Activated gamma-delta T cell treated with Interleukin-2 at 50 U/mL for 16 hours (primary cell): ENCODE data around the gene KIF4A.
"Not testable (repeated sequence)": the region's sequence is repeated elsewhere in the genome, so short reads cannot be mapped to it uniquely, and the experiment has no call there.

ENCODE experiments used
- DNase-seq: peaks from one replicate; pipeline ENCODE4 v3.0.0-alpha.2; 2020

The KIF4A gene

GRCh38 chrX:70293621-70294020, 3.7 kb downstream of the KIF4A start:
- DNase-seq, result no peak

GRCh38 chrX:70301716-70302115, 11.8 kb downstream of the KIF4A start:
- DNase-seq, result no peak

GRCh38 chrX:70313503-70313902, 23.6 kb downstream of the KIF4A start:
- DNase-seq, result no peak

- no peak for DNase-seq
Observed at GRCh38 chrX:70322784-70323183, 32.9 kb downstream of the KIF4A start.

- not testable (repeated sequence) for DNase-seq
Observed at GRCh38 chrX:70323628-70324027, 33.7 kb downstream of the KIF4A start.

- DNase-seq, result no peak
Observed at GRCh38 chrX:70324326-70324725, 34.4 kb downstream of the KIF4A start.

- DNase-seq, result no peak
Observed at GRCh38 chrX:70331161-70331560, 41.3 kb downstream of the KIF4A start.

- no peak for DNase-seq
Observed at GRCh38 chrX:70332600-70332999, 42.7 kb downstream of the KIF4A start.

- no peak for DNase-seq
Observed at GRCh38 chrX:70336767-70337166, 46.9 kb downstream of the KIF4A start.

GRCh38 chrX:70338290-70338689, 48.4 kb downstream of the KIF4A start:
- DNase-seq, result no peak

GRCh38 chrX:70343435-70343834, 53.5 kb downstream of the KIF4A start:
- DNase-seq, result no peak

GRCh38 chrX:70346418-70347070, 56.6 kb downstream of the KIF4A start:
- DNase-seq, result no peak

GRCh38 chrX:70348825-70349224, 58.9 kb downstream of the KIF4A start:
- DNase-seq, result not testable (repeated sequence)

- not testable (repeated sequence) for DNase-seq
Observed at GRCh38 chrX:70349367-70350125, 59.6 kb downstream of the KIF4A start.

- DNase-seq, result no peak
Observed at GRCh38 chrX:70352496-70352895, 62.6 kb downstream of the KIF4A start.

- DNase-seq, result no peak
Observed at GRCh38 chrX:70353514-70353913, 63.6 kb downstream of the KIF4A start.

GRCh38 chrX:70354716-70355115, 64.8 kb downstream of the KIF4A start:
- DNase-seq, result no peak

GRCh38 chrX:70359458-70359857, 69.6 kb downstream of the KIF4A start:
- no peak for DNase-seq

GRCh38 chrX:70360366-70360765, 70.5 kb downstream of the KIF4A start:
- DNase-seq, result no peak

GRCh38 chrX:70368731-70369130, 78.8 kb downstream of the KIF4A start:
- not testable (repeated sequence) for DNase-seq

GRCh38 chrX:70386235-70386634, 96.3 kb downstream of the KIF4A start:
- DNase-seq, result no peak

GRCh38 chrX:70398899-70399298, 109.0 kb downstream of the KIF4A start:
- no peak for DNase-seq

GRCh38 chrX:70400181-70400580, 110.3 kb downstream of the KIF4A start:
- DNase-seq, result not testable (repeated sequence)

GRCh38 chrX:70402721-70403120, 112.8 kb downstream of the KIF4A start:
- DNase-seq, result no peak

GRCh38 chrX:70405003-70405402, 115.1 kb downstream of the KIF4A start:
- DNase-seq, result no peak
